Measurements from ENCODE around the gene RREB1. TPM values are rescaled to one million over a fixed set of nuclear protein-coding genes. Genes with fewer than 3 reads are reported as not detected.

RREB1 gene
- total RNA-seq, 1 experiment from 2014 or later: 35.8 TPM

GRCh38 chr6:7185561-7185960 lies 77.8 kb downstream of the RREB1 start:
- no peak overlapping the region for H2AK5ac ChIP-seq (ENCODE audit: insufficient read length, low read length)
- no peak overlapping the region for H3K27ac ChIP-seq (ENCODE audit: insufficient read length, low read depth, low read length)
- H2BK5ac ChIP-seq (ENCODE audit: insufficient read length, low read length): no peak overlapping the region
- H2BK20ac ChIP-seq (ENCODE audit: low read depth, low read length, poor library complexity, severe bottlenecking): no peak overlapping the region
- Mint-ChIP-seq H3K9me3 (no peaks in the 10 kb centered on the region), H3K4me1 (no peaks in the 10 kb centered on the region; a peak in 1 of 4 replicates), H3K27me3 (ENCODE audit: low read depth) (no peaks in the 10 kb centered on the region), H3K36me3 (ENCODE audit: insufficient read depth in 1 of 3, low read depth in 3 of 3) (peaks cover 13 to 55% (median 42%) of the 10 kb centered on the region in 3 experiments), H3K4me3 (no peak overlapping the region), H3K27ac (no peak overlapping the region)
- no peak overlapping the region for H3K14ac ChIP-seq (ENCODE audit: insufficient read depth, low read length)
- DNase-seq: no peak
- no peak overlapping the region for H2BK12ac ChIP-seq (ENCODE audit: insufficient read length, low read depth, low read length)
- TF ChIP-seq, protein P1, sequence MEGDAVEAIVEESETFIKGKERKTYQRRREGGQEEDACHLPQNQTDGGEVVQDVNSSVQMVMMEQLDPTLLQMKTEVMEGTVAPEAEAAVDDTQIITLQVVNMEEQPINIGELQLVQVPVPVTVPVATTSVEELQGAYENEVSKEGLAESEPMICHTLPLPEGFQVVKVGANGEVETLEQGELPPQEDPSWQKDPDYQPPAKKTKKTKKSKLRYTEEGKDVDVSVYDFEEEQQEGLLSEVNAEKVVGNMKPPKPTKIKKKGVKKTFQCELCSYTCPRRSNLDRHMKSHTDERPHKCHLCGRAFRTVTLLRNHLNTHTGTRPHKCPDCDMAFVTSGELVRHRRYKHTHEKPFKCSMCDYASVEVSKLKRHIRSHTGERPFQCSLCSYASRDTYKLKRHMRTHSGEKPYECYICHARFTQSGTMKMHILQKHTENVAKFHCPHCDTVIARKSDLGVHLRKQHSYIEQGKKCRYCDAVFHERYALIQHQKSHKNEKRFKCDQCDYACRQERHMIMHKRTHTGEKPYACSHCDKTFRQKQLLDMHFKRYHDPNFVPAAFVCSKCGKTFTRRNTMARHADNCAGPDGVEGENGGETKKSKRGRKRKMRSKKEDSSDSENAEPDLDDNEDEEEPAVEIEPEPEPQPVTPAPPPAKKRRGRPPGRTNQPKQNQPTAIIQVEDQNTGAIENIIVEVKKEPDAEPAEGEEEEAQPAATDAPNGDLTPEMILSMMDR (conservative IDR thresholded peaks at IDR 0.05): no peak
- H3K79me1 ChIP-seq (ENCODE audit: insufficient read depth, low read depth, low read length, poor library complexity, severe bottlenecking): no peaks in the 10 kb centered on the region
- H3K79me2 ChIP-seq (ENCODE audit: insufficient read depth, low read length): no peaks in the 10 kb centered on the region
- no peak overlapping the region for H2BK15ac ChIP-seq (ENCODE audit: low read depth, low read length)
- H3K9ac ChIP-seq (ENCODE audit: extremely low read depth, insufficient read length, low read length): no peak overlapping the region
- no peak overlapping the region for H2AFZ ChIP-seq (ENCODE audit: low read length)
- no peaks in the 10 kb centered on the region for H3K27me3 ChIP-seq (ENCODE audit: insufficient read depth, low read length)
- H4K20me1 ChIP-seq (ENCODE audit: control insufficient read depth, insufficient read depth, insufficient read length): peaks cover 2% of the 10 kb centered on the region
- no peaks in the 10 kb centered on the region for H3K4me1 ChIP-seq (ENCODE audit: insufficient read depth, low read length)
- H4K91ac ChIP-seq (ENCODE audit: insufficient read length, low read depth, low read length): no peak overlapping the region
- no peak overlapping the region for H3K4ac ChIP-seq (ENCODE audit: low read depth, low read length)
- no peaks in the 10 kb centered on the region for H3K23me2 ChIP-seq (ENCODE audit: insufficient read length, low read depth, low read length, poor library complexity, severe bottlenecking)
- no peak overlapping the region for H3K56ac ChIP-seq (ENCODE audit: insufficient read length, low read depth, low read length)
- no peak overlapping the region for H2BK120ac ChIP-seq (ENCODE audit: low read depth, low read length, poor library complexity, severe bottlenecking)
- no peak overlapping the region for H3T11ph ChIP-seq (ENCODE audit: low read length)
- no peak overlapping the region for H3K18ac ChIP-seq (ENCODE audit: insufficient read length, low read depth, low read length)
- H3K23ac ChIP-seq (ENCODE audit: insufficient read length, low read depth, low read length): no peak overlapping the region
- H3K4me2 ChIP-seq (ENCODE audit: insufficient read depth, insufficient read length, low read length): no peak overlapping the region
- no peak overlapping the region for H4K8ac ChIP-seq (replicated peaks; ENCODE audit: insufficient read length, low read depth, low read length)
- no CpG with 5 or more reads among the region's 4 CpGs for WGBS (ENCODE audit: extremely low coverage, insufficient read length, low lambda C conversion rate)
- H3K9me3 ChIP-seq (ENCODE audit: control insufficient read depth, low read depth, low read length): no peaks in the 10 kb centered on the region
- H4K5ac ChIP-seq (ENCODE audit: insufficient read length, low read depth, low read length): no peak overlapping the region

Data from H9 (cell line).